COLO668 (cell line): ENCODE data around the gene PRND.
"Not testable (repeated sequence)": the region's sequence is repeated elsewhere in the genome, so short reads cannot be mapped to it uniquely, and the experiment has no call there.

Experiments used
- DNase-seq: peaks from one replicate; lab custom pipeline; 2025; ENCODE audit not compliant: unreplicated experiment; lab: John Stamatoyannopoulos, UW

Gene PRND, protein sequence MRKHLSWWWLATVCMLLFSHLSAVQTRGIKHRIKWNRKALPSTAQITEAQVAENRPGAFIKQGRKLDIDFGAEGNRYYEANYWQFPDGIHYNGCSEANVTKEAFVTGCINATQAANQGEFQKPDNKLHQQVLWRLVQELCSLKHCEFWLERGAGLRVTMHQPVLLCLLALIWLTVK

DNA sequence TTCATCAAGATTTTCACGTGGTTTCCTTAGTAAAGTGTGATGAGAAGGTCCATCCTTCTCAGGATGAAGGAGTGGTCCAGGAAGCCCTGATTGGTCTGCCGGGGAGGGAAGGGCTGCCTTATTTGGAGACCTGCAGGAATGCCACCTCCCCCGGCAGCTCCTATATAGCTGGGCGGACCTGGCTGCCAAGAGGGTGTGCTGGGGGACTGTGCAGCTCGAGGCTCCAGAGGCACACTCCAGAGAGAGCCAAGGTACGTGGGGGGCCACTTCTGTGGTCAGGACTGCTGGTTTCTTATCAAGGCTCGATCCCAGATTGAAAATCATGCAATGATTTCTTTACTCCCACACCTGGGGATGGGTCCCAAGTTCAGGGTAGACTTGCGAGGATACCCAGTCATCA is at the start of gene PRND:
Gene PRND, plus strand, starts transcription at position 191 of the 400 bp plus-strand sequence. CDS start 2,643 bp downstream, outside the sequence.
- DNase-seq = no peak

DNA sequence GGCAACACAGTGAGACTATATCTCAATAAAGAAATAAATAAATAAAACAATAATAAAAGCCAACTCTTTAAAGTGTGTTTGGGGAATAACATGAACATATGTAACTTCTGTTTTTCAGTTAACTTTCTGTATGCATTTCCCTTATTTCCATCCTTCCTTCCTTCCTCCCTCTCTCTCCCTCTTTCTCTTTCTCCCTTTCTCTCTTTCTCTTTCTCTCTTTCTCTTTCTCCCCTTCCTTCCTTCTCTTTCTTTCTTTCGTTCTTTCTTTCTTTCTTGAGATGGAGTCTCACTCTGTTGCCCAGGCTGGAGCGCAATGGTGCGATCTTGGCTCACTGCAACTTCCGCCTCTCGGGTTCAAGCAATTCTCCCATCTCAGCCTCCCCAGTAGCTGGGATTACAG is 48.8 kb upstream of the PRND start:
- no peak for DNase-seq

DNA sequence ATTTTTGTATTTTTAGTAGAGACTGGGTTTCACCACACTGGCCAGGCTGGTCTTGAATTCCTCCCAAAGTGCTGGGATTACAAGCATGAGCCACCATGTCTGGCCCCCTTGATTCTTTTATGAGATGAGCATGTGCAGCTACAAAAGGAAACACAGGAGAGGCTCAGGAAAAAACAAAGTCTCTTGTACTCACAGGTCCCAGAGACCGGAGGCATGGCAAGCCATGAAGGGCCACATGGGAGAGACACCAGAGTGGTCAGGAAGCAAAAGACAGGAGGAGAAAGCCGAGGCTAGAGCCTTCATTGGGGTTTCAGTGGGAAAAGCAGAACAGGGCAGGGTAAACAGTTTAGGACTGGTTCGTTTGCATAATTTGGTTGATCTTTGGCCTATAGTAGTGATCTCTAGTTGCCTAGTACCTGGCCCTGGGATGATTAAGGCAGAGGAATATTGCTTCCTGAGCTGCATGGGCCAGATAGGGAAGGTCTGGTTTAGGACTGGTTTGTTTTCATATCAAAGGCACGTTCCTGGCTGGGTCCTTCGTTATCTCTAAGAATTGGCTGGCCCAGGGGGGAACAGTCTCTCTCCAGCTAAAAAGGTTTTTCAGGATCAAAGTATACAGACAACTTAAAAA is 48.2 kb upstream of the PRND start:
- DNase-seq = no peak

DNA sequence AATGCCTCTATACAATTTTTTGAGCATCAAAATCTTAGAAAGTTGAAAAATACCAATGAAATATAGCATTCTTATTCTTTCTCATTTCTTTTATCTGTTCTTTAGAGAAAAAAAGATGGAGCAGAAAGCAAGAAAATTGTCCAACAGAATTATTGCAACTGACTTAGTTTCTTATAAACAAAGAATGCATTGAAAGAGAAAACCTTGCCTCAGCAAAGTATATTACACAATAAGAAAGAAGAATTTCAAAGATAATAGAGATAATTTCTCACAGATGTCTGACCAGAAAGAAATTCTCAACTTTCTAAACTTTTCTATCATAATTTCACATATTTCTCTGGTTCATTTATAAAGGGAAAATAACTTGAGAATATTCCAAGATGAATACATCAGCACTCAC is 47.0 kb upstream of the PRND start:
- DNase-seq = no peak

DNA sequence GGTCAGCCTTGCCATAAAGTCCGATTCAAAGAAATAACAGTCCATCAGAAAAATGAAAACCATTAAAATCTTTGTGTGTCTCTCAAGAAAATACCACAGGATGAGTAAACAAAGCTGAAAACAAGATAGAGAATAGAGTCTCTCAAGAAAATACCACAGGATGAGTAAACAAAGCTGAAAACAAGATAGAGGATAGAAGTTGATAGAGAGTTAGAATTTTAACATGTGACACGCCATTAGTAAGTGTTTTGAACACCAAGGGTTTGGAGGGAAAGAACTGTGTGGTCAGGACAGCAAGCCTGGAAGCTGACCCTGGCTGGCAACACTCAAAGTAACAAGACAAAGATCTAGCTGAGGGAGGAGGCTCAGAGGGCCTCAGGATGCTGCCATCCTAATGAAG is 43.9 kb upstream of the PRND start:
- no peak for DNase-seq

DNA sequence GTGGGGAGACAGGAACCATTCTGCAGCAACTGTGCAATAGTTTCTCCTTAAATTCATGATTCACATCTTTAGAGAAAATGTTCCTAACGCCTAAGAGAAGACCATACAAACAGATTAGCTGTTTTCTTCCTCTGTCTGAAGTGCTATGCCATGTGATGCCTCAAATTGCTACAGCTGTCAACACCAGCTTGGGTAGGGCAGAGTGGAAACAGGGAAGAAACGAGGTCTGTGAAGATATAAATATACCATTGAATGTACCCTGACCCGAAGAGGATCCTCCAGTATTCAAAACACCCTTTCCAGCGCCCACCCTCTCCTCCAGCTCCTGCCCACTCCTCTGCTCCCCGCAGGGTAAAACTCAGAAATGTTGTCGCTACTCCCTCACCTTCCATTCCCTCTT is 40.3 kb upstream of the PRND start:
- DNase-seq = no peak

DNA sequence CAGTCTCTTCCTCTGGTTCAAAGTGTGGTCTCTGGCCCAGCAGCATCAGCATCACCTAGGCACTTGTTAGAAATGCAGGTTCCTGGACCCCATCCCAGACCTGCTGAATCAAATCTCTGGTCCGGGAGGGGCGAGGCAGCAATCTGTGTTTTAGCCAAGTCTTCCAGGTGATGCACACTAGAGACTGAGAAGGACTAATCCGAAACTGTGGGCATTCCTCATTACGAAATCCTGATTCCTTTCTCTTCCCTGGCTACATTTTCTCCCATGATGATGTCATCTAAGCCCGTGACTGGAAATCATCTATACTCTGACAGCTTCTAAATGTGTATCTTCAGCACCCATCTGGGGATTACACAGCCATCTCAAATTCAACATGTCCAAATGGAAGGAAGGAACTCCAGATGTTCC is 39.7 kb upstream of the PRND start:
- no peak for DNase-seq

DNA sequence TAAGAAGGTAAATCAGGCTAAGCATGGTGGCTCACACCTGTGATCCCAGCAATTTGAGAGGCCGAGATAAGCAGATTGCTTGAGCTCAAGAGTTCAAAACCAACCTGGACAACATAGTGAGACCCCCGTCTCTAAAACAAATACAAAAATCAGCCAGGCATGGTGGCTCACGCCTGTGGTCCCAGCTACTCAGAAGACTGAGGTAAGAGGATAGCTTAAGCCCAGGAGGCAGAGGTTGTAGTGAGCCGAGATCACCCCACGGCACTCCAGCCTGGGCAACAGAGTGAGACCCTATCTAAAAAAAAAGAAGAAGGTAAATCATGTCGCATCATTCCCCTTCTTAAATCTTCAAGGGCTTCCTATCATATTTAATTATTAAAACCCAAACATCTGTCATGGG is 39.0 kb upstream of the PRND start:
- no peak for DNase-seq

DNA sequence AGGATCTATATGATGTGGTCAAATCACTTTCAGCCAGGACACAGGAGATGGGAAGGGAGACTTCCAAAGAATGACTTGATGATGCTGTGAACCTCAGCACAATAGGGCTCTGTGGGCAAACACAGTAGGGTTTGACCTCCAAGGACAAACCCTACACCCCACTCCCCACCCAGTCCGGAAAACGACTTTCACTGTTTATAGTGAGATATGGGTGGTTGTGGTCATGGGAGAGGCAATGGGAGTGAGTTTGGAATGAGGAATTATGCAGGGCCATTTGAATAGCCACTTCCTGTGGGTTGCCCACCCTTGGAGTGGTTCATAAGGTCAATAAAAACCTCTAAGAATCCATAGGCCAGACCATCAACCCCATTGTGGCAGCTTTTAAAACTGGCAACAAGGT is 38.4 kb upstream of the PRND start:
- DNase-seq = no peak

DNA sequence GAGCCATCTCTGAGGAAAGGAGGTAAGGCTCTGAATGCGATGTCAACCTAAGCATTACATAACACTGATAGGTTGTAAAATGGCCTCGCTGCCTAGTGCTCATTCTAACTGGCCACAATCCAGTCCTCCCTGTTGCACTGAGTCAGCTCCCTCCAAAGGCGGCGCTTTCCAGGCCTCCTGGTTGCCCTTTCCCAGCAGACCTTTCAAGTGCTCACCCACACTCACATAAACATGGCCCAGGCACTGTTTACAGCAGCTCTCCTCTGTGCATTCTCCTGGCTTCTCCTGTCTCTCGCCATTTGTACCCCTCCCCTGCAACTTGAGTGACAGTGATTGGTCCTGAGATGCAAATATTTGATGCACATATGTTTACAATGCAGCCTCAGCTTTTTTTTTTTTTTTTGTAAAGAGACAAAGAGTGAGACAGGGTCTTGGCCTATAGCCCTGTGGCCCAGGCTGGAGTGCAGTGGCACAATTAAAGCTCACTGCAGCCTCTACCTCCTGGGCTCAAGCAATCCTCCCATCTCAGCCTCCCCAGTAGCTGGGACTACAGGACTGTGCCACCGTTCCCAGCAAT is 36.8 kb upstream of the PRND start:
- no peak for DNase-seq

DNA sequence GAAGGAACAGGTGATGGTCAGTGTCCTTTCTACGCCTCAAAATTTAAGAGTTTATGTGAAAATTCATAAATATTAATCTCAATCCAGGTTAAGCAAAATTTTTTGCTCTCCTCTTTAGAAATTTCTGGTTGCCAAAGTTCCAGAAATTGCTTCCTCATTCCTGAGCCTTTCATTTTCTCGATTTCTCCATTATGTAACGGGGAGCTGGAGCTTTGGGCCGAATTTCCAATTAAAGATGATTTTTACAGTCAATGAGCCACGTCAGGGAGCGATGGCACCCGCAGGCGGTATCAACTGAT is 35.8 kb upstream of the PRND start:
- DNase-seq = no peak

DNA sequence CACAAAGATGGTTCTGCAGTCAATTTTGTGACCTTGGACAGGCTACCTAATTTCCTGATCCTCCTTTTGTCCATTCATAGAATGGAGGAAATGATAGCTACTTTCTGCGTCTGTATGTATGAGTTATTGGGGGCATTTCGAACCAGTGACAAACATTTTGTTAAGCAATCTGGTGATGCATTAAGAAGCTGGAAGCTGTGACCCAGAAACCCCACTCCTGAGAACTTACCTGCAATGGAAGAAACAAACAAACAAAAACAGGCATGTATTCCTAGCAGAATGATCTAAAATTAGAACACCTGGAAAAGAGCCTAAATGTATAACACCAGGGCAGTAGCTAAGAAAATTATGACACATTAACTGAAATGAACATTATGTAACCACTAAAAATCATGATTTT is 33.4 kb upstream of the PRND start:
- DNase-seq = no peak

DNA sequence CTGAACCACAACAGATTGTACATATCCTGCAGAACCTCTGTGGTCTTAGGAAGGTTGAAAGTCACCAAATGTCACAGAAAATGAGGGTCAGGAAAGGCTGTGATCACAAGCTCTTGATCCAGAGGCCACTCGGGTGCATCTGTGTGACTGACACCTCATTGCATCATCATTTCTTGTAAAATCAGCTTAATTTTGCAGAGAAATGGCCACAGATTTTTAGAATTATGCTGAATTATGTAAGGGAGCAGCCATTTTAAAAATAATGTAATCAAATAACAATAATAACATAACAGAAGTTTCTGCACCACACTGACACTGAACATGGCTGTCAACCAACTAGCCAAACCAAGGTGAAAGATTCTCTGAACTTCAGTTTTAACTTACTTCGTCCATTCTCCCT is 32.5 kb upstream of the PRND start:
- DNase-seq = no peak

DNA sequence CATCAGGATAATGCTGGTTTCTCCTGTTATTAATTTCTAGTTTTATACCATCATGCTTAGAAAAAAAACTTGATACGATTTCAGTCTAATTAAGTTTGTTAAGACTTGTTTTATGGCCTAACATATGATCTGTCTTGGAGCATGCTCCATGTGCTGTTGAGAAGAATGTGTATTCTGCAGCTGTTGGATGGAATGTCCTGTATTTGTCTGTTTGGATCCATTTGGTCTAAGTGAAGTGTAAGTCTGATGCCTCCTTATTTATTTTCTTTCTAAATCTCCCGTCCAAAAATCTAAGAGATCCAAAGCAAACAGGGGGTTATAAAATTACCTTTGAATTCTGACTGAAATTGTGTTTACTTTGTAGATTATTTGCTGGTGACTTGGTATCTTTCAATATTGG is 30.0 kb upstream of the PRND start:
- no peak for DNase-seq

DNA sequence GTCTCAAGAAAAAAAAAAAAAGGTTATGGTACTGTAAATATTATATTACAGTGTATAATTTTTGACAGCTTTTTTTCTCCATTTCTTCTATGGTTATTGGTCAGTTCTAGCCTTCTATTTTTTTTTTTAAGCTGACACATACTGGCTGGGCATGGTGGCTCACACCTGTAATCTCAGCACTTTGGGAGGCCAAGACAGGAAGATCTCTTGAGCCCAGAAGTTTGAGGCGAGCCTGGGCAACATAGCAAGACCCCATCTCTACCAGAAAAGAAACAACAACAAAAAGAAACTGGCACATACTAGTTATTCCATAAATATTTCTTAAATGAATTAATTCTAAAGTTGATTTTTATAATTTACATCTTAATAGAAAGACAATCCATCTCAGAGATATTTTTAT is 27.6 kb upstream of the PRND start:
- DNase-seq = no peak

DNA sequence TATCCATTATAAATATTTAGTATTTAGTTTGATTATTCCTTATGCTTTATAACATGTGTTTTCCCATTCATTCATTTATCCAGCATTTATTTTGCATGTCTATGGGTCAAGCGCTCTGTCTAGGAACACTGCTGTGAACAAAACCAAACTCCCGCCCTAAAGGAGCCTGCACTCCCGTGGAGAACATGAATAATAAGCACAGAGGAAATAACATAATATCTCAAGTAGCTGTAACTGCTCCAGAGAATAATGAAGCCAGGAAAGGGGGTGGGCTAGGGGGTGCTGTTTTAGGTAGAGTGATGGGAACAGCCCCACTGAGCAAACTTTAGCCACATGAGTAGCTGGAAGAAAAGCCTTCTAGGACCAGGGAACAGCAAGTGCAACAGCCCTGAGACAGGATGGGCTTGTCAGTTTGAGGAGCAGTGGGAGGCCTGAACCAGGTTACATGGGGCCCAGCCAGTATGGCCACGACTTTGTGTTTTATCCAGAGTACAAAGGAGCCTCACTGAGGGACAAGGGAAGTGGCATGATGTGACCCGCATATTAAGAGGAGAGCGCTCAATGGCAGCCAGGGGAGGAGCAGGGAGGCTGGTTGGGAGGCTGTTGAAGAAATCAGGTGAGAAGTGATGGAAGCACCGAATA is 24.4 kb upstream of the PRND start:
- DNase-seq = no peak

DNA sequence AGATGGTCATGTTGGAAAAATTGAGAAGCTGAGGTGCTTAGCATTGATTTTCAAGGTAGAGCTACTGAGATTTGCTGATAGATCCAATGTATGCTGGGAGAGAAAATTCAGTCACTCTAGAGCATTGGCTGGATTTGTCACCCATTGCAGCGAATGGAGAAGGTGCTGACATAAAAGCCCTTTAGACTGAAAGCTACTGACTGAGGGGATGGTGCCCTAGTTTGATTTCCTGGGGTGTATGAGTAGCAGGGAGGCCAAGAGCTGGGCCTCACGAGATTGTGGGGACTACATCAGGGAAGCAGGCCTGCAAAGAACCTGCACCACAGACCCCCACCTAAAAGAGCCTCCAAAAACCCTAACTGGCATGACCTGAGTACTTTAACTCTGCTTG is 23.9 kb upstream of the PRND start:
- no peak for DNase-seq

DNA sequence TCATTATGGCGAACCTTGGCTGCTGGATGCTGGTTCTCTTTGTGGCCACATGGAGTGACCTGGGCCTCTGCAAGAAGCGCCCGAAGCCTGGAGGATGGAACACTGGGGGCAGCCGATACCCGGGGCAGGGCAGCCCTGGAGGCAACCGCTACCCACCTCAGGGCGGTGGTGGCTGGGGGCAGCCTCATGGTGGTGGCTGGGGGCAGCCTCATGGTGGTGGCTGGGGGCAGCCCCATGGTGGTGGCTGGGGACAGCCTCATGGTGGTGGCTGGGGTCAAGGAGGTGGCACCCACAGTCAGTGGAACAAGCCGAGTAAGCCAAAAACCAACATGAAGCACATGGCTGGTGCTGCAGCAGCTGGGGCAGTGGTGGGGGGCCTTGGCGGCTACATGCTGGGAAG is 22.5 kb upstream of the PRND start:
- no peak for DNase-seq

DNA sequence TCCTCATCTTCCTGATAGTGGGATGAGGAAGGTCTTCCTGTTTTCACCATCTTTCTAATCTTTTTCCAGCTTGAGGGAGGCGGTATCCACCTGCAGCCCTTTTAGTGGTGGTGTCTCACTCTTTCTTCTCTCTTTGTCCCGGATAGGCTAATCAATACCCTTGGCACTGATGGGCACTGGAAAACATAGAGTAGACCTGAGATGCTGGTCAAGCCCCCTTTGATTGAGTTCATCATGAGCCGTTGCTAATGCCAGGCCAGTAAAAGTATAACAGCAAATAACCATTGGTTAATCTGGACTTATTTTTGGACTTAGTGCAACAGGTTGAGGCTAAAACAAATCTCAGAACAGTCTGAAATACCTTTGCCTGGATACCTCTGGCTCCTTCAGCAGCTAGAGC is 21.8 kb upstream of the PRND start:
- DNase-seq = no peak

DNA sequence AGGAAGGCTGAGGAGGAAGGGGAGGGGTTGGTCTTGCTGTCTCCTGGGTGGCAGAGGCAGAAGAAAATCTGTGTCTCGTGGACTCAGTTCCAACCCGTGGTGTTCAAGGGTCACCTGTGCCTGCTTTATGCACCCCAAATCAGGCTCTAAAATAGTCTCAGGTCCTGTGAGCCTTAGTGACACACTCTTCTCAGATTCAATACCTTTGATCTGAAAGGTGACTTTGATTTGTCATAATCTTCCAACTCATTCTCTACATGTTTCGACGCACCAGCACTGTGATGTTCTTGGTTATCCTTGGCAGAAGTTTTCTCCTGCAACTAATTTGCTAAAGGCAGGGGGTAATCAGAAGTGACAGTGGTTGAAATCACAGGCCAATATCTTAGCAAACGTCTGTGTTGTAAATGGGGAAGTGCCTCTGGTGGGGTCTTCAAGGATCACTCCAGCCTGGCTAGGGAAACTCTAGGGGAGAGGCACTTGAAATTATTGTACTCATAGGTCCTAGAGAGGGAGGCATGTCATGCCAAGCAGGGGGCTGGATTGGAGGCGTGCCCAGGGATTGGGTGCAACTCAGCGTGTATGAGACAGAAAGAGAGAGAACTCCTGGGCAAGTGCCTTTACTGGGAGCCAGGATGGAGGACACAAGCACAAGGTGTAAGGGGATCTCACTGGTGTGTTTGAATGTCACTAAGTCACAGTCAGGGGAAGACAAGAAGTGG is 19.0 kb upstream of the PRND start:
- no peak for DNase-seq

DNA sequence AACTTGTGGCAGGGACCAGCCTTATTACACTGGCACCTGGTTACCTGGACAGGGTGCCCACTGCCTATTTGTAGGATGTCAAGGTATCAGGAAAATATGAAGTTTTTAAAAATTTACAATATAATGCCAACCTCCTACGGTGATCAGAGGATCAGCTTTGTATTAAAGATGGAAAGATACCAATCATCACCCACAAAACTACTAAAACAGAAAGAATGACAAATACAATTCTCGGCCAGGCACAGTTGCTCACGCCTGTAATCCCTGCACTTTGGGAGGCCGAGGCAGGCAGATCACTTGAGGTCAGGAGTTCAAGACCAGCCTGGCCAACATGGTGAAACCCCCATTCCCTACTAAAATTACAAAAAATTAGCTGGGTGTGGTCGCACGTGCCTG is 18.4 kb upstream of the PRND start:
- DNase-seq = no peak

DNA sequence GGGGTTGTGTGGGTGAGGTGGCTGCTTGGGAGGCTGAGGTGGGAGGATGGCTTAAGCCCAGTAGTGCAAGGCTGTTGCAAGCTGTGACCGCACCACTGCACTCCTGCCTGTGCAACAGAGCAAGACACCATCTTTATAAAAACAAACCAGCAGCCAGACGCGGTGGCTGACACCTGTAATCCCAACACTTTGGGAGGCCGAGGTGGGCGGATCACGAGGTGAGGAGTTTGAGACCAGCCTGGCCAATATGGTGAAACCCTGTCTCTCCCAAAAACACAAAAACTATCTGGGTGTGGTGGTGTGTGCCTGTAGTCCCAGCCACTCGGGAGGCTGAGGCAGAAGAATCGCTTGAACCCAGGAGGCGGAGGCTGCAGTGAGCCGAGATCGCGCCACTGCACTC is 14.8 kb upstream of the PRND start:
- DNase-seq = not testable (repeated sequence)
